SK-N-SH treated with all-trans-retinoic acid at 6 μM for 48 hours (cell line): Measurements from ENCODE around the gene PLD3.

Experiments used
- BACH2 ChIP-seq: fragments of 250-450 bp; sonication (Bioruptor Pico); IDR thresholded peaks from 2 replicates; pipeline ENCODE4 v1.9.0; 2021; ENCODE audit warnings: mild to moderate bottlenecking, borderline replicate concordance
- SNAI2 ChIP-seq: fragments of 250-450 bp; sonication (Bioruptor Pico); IDR thresholded peaks from 2 replicates; pipeline ENCODE4 v1.5.0; 2020; ENCODE audit warnings: mild to moderate bottlenecking, moderate library complexity
- TSHZ2 ChIP-seq: fragments of 250-450 bp; sonication (Bioruptor Pico); IDR thresholded peaks from 2 replicates; pipeline ENCODE4 v1.5.0; 2020; ENCODE audit warnings: mild to moderate bottlenecking, moderate library complexity
- ZFP3 ChIP-seq: fragments of 250-450 bp; sonication (Bioruptor Pico); IDR thresholded peaks from 2 replicates; pipeline ENCODE4 v1.5.0; 2020; ENCODE audit warnings: mild to moderate bottlenecking, moderate library complexity
- ZFP30 ChIP-seq: fragments of 450-650 bp; formaldehyde crosslinking; IDR thresholded peaks from 2 replicates; pipeline ENCODE4 v1.5.0; 2022; ENCODE audit warnings: mild to moderate bottlenecking, moderate library complexity
- TF ChIP-seq, protein P1 (sequence below): fragments of 250-450 bp; sonication (Bioruptor Pico); IDR thresholded peaks from 2 replicates; pipeline ENCODE4 v1.8.0; 2020; ENCODE audit warnings: mild to moderate bottlenecking, moderate library complexity, borderline replicate concordance
- TF ChIP-seq, protein P2 (sequence below): fragments of 250-450 bp; sonication (Bioruptor Pico); IDR thresholded peaks from 2 replicates; pipeline ENCODE4 v1.5.1; 2020; ENCODE audit warnings: low read depth, mild to moderate bottlenecking, moderate library complexity

GRCh38 chr19:40392894-40393517 lies 44.5 kb downstream of the PLD3 start:
- no peak for TF ChIP-seq SNAI2 (CRISPR knock-in tag)
- no peak for TF ChIP-seq BACH2
- TF ChIP-seq, protein P1, sequence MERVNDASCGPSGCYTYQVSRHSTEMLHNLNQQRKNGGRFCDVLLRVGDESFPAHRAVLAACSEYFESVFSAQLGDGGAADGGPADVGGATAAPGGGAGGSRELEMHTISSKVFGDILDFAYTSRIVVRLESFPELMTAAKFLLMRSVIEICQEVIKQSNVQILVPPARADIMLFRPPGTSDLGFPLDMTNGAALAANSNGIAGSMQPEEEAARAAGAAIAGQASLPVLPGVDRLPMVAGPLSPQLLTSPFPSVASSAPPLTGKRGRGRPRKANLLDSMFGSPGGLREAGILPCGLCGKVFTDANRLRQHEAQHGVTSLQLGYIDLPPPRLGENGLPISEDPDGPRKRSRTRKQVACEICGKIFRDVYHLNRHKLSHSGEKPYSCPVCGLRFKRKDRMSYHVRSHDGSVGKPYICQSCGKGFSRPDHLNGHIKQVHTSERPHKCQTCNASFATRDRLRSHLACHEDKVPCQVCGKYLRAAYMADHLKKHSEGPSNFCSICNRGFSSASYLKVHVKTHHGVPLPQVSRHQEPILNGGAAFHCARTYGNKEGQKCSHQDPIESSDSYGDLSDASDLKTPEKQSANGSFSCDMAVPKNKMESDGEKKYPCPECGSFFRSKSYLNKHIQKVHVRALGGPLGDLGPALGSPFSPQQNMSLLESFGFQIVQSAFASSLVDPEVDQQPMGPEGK = no peak
- TF ChIP-seq, protein P2, sequence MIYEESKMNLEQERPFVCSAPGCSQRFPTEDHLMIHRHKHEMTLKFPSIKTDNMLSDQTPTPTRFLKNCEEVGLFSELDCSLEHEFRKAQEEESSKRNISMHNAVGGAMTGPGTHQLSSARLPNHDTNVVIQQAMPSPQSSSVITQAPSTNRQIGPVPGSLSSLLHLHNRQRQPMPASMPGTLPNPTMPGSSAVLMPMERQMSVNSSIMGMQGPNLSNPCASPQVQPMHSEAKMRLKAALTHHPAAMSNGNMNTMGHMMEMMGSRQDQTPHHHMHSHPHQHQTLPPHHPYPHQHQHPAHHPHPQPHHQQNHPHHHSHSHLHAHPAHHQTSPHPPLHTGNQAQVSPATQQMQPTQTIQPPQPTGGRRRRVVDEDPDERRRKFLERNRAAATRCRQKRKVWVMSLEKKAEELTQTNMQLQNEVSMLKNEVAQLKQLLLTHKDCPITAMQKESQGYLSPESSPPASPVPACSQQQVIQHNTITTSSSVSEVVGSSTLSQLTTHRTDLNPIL (CRISPR knock-in tag) = no peak
- TF ChIP-seq ZFP30 (CRISPR knock-in tag) = no peak
- TF ChIP-seq TSHZ2 (CRISPR knock-in tag) = no peak
- TF ChIP-seq ZFP3 (CRISPR knock-in tag) = no peak
